Esophagus mucosa (tissue), 1 donor: ENCODE data around the gene UTY. TPM values are rescaled to one million over a fixed set of nuclear protein-coding genes. Genes with fewer than 3 reads are reported as not detected.

ENCODE experiments used
- ATAC-seq: fragments of 200-7000 bp; cut with Tn5 transposase; one replicate; pipeline ENCODE4 v1.9.1; 2020
- total RNA-seq: library from RNA; stranded (reverse); gene quantifications from one replicate; pipeline ENCODE4 v1.2.4, GENCODE V29; 2023
- donor health status: DM: yes; HTN: yes; CAD: no.

Gene UTY
- total RNA-seq, 1 donor from 2014 or later: not detected

DNA sequence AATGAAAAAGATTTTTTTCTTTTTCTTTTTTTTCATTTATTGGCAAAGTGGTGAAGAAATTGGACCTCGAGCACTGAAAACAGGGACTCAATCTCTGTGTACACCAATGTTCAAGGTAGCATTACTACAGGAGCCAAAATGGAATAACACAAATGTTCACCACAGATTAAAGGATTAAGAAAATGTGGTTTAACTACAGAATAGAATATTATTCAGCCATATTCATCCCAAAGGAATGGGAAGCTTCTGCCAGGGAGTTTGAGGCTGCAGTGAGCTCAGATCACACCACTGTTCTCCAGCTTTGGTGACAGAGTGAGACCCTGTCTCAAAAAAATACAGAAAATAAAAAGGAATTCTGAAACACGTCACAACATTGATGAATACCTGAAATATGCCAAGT is 81.0 kb downstream of the UTY start:
- no peak for ATAC-seq

DNA sequence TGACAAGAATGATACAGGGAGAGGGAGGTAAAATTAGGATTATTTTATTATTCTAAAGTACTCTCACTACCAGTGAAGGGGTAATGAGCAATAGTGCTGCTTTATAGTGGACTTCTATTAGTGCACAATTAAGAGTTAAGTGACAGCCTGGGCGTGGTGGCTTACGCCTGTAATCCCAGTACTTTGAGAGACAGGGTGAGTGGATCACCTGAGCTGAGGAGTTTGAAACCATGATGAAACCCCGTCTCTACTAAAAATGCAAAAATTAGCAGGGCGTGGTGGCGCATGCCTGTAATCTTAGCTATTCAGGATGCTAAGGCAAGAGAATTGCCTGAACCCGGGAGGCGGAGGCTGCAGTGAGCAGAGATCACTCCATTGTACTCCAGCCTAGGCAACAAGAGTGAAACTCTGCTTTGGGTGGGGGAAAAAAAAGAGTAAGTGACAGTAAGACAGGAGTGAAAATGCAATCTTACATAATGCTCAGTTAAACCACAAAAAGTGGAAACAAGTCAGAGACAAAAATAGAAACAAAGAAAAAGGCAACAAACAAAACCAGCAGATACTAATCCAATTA is 98.6 kb downstream of the UTY start:
- ATAC-seq: no peak

DNA sequence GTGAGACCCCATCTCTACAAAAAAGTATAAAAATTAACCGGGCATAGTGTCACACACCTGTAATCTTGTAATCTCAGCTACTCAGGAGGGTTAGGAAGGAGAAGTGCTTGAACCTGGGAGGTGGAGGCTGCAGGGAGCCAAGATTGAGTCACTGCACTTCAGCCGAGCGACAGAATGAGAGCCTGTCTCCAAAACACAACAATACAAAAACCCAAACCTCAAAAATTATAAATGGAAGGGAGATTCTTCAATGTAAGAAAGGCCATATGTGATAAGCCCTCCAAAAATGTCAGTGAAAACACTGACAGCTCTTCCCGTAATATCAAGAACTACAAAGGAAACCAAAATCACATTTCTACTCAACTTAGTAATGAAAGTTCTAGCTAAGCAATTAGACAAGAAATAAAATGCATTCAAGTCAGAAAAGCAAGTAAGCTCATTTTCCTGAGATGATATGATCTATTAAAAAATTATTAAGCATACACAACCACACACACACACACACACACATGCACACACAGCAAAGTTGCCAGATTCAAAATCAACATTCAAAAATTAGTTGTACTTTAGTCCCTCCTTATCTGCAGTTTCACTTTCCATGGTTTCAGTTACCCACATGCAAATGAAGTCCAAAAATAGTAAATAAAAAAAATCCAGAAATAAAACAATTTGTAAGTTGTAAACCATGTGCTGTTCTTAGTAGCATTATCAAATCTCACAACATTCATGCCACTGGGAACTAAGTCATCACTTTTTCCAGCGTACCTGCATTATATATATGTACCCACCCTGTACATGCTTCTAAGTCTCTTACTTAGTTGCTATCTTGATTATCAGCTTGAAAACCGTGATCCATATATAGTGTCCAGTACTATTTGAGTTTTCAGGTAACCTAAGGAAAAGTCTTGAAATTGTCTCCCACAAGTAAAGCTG is 108.7 kb downstream of the UTY start:
- no peak for ATAC-seq

DNA sequence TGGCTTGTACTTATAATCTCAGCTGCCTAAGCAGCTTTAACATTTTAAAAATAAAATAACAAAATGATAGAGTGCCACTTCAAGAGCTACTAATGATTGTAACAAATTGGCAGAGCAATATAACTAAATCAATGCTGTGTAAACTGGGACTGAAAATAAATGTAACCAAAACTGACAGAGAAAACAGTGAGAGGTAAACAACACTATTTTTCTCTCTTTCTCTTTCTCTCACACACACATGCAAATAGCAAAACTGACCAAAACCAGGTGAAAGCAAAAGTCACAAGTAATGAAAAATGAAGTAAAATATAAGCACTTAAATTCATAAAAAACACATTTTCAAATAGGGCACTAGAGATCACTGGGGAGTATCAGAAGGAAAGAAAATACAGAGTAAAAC is 109.6 kb downstream of the UTY start:
- ATAC-seq: no peak

DNA sequence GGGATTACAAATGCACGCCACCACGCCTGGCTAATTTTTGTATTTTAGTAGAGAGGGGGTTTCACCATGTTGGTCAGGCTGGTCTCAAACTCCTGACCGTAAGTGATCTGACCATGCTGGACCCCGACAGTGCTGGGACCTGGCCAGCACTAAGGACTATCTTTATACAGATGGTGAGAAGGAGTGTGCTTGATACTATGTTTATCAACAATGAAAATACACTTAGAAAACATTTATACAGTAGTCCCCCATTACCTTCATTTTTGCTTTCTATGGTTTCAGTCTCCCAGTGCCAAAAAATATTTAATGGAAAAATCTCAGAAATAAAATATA is 111.4 kb downstream of the UTY start:
- ATAC-seq: no peak

DNA sequence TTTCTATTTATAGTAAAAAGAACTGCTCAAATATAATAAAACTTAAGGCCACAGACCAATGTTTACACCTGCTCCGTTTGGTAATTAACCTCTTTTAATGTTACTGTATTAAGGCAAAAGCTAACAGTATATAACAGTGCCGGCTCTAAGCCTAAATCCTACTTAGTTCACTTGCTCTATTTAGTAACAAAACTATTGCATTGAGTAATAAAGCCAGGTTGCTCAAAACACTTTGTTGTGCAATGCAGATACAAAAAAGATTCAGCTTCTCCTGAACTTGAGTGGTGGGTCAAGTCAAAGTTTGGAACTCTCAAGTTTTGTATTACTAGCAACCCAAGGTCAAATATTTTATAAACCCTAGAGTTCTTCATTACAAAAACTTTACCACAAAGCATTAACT is 116.2 kb downstream of the UTY start:
- ATAC-seq: no peak

DNA sequence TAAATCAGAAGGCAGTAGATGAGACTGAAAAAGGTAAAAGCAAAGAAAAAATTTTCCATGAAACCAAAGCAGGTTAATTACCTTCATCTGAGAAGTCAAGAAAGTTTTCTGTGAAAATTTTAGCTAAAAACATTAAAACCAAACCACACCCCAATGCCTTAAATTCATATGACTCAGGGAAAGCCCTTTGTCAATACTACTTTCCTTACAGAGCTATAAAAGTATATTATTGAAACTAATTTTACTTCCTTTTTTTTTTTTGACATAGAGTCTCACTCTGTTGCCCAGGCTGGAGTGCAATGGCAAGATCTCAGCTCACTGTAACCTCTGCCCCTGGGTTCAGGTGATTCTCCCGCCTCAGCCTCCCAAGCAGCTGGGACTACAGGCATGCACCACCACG is 117.2 kb downstream of the UTY start:
- no peak for ATAC-seq

DNA sequence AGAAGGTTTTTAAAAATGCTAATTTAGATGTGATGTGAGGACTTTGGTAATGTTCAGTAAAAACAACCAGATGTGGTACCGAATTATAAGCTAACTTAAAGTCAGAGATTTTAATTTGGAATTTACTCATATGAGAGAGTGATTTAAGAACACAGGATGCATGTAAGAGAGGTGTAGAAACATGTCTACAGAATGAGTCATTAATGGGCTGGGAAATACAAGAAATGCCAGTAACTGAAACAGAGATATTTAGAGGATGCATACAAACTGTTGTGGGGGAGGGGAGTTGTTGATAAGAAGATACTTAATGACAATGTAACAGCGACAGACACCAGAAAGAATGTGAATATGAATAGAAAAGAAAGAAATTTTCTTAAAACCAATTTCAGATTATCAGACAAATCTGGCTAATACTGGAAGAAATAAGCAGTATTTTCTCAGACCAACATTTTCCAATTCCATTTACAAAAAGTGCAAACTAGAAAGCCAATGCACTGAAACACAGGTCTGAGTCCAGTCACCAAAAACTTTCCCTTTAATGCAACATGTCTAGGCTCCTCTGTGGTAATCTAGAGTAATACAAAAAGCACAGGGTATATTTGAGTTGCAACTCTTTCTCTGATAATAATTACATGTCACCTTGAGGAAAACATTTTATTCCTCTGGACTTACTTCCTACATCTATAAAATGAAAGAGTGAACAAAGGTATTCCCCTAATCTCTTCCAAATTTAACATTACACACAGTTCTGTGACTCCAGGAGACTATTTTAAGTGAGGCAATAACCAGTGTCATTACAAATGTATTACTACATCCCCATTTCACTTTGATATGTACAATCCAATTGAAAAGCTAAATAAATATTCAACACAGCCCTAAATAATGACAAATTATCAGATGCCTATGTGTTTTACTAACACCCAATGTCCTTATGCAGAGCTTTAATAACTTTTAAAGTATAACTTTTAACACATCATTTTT is 117.9 kb downstream of the UTY start:
- no peak for ATAC-seq

DNA sequence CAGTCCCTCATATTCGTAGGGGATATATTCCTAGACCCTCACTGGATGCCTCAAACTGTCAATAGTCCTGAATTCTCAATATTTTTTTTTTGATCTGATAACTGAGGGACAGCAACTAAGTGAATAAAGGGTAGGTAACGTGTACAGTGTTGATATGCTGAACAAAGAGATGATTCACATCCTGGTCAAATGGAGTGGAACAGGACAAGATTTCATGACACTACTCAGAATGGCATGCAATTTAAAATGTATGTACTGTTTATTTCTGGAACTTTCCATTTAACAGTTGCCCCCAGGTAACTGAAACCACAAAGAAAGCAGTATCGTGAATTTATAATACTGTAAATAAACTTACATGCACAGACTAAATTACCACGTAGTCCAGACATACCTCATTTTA is 128.4 kb downstream of the UTY start:
- ATAC-seq: no peak

DNA sequence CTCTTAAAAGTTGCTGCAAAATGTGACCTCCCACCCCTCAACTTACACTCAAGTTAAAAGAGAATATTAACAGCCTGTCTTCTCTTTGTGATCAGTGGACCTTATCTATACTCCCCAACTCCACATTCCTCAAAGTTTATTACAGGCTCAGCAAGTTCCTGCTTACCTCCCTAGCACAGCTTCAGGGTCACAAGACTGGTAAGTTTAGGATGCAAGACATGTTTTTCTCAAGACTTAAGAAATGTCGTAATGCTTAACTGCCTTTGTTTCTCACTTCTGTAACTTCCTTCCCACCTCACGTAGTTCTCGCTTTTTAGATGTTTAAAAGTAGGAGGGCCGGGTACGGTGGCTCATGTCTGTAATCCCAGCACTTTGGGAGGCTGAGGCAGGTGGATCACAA is 132.7 kb downstream of the UTY start:
- ATAC-seq: no peak

DNA sequence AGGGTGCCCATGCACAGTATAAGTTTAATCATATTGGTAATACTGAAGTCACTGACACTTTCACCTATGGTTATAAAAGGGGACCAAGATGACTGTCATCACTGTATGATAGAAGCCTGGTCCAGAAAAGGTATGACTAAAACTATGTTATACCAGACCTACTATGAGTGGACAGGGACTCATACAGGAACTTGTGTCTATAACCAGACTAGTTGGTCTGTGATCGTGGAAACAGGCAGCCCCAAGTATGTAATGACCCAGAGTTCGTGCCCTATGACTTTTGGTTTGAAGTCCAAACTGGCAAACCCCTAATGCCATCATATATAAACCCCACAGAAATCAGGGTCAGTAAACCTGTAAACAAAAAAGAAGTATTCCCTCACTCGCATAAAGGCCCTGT is 134.3 kb downstream of the UTY start:
- no peak for ATAC-seq

DNA sequence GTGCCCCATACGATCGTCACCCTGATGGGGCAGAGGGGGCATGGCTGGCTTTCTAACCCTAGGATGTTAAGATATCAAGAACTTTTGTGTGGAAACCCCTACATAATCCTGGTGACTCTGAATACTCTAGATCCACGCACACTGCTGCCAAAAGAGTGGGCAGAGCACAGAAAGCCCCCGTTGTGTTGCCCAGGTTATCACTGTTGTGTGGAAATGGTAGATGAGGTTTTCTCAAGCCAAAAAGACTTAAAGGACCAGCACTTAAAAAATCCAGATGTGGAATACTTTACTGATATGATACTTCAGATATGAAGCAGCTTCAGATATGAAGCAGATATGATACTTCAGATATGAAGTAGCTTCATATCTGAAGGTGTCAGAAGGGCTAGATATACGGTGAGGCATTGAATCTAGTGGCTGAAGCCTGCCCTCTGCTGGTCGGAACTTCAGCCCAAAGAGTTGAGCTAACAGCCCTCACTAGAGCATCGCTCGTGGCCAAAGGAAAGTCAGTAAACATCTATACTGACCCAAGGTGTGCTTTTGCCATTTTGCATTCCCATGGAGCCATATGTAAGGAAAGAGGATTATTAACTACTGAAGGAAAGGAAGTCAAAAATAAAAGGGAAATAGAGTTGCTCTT is 136.4 kb downstream of the UTY start:
- ATAC-seq: no peak

DNA sequence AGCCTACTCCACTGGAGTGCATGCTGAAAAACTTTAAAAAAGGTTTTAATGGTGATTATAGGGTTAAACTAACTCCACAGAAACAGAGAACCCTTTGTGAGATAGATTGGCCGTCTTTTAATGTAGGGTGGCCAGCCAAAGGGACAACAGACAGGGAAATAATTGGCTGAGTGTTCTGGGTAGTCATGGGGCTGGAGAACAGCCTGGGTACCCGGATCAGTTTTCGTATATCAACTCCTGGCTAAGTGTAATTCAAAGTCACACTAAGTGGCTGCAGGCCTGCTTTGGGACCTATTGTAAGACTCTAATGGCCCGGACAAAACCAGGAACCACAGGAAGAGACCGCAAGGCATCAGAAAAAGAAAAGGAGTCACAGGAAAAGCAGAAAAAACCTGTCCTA is 139.9 kb downstream of the UTY start:
- no peak for ATAC-seq

DNA sequence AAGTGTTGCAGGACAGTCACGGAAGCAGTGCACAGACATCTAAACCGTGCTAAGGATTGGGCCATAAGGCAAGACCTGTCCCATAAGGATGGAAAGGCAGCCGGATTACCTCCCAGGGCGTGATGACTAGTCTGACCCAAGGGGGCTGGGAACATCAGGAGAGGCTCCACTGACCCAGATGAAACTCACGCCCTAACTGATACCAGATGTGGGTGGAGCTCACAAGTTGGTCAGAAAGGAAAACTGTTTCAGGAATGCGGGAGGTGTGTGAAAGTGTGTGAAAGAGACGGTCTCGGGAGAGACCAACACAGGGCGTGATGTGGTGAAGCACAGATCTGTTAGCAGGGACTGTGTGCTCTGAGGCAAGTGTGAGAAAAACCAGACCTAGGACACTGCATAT is 140.5 kb downstream of the UTY start:
- ATAC-seq: no peak

DNA sequence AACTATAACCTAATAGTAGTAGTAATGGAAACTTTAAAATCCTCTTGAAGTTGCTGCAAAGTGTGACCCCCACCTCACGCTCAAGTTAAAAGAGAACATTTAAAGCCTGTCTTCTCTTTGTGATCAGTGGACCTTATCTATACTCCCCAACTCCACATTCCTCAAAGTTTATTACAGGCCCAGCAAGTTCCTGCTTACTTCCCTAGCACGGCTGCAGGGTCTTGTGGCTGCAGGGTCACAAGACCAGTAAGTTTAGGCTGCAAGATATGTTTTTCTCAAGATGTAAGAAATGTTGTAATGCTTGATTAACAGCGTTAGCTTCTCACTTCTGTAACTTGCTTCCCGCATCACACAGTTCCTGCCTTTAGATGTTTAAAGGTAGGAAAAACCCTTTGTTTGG is 141.1 kb downstream of the UTY start:
- ATAC-seq: no peak

DNA sequence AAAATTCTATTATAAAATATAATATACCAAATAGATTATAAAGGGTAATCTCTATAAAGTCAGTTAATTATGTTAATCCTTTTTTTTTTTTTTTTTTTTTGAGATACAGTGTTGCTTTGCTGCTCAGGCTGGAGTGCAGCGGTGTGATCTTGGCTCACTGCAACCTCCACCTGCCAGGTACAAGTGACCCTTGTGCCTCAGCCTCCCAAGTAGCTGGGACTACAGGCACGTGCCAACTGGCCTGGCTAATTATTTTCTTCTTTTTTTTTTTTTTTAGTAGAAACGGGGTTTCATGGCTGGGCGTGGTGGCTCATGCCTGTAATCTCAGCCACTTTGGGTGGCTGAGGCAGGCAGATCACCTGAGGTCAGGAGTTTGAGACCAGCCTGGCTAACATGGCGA is 141.9 kb downstream of the UTY start:
- no peak for ATAC-seq

DNA sequence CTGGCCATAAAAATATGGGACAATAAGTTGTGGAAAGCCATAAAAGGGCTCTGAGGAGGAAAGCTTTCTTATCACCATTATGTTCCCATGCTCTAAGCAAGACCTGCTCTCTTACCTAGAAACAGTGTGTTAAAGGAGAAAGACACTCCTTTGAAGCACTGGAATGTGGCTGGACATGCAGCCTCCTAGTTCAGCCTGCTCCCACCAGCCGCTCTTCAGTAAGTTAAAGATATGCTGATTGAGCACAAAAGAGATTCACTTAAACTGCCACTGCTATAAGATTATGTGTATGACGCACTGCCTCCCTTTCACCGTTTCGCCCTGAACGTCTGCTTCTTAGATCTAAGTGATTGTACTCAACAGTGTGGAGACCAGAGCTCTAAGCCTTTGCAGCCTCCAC is 146.0 kb downstream of the UTY start:
- ATAC-seq: no peak

DNA sequence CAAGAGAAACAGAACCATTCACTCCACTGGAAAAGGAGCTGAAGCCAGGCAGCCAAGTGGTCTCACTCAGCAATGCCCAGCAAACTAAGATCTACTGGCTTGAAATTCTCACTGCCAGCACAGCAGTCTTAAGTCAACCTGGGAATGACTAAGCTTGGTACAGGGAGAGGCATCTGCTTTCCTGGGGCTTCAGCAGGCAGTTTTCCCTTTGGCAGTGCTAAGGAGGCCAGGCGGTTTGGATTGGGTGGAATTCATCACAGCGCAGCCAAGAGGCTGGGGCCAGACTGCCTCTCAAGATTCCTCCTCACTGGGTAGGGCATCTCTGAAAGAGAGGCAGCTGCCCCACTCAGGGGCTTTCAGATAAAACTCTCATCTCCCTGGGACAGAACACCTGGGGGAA is 149.2 kb downstream of the UTY start:
- no peak for ATAC-seq

DNA sequence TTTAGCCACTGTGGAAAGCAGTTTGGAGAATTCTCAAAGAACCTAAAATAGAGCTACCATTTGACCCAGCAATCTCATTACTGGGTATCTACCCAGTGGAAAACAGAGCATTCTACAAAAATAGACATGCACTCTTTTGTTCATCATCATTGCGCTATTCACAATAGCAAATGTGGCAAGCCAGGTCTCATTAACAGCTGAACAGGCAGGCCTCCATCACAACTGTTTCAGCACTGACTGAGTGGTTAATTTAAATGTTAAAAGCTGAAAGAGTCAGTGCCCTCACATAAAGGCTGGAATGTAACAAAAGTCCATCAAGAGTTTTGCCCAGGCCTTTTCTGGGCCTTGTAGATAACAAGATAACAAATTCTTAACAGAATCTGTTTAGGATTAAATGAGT is 166.9 kb downstream of the UTY start:
- ATAC-seq: no peak

DNA sequence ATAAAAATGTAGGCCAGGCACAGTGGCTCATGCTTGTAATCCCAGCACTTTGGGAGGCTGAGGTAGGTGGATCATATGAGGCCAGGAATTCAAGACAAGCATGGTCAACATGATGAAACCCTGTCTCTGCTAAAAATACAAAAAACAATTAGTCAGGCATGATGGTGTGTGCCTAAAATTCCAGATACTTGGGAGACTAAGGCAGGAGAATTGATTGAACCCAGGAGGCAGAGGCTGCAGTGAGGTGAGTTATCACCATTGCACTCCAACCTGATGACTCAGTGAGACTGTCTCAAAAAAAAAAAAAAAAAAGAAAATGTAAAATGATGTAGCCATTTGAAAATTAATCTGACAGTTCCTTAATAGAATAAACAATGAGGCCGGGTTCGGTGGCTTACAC is 171.9 kb downstream of the UTY start:
- ATAC-seq: no peak

DNA sequence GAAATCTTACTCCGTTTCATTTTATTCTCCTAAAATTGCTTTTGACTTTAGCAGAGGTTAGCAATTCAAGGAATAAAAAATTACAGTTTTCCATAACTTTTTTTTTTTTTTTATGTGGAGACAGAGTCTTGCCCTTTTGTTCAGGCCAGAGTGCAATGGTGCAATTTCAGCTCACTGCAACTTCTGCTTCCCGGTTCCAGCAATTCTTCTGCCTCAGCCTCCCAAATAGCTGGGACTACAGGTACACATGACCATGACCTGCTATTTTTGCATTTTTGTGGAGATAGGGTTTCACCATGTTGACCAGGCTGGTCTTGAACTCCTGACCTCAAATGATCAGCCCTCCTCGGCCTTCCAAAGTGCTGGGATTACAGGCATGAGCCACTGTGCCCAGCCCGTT is 179.0 kb downstream of the UTY start:
- ATAC-seq: no peak

DNA sequence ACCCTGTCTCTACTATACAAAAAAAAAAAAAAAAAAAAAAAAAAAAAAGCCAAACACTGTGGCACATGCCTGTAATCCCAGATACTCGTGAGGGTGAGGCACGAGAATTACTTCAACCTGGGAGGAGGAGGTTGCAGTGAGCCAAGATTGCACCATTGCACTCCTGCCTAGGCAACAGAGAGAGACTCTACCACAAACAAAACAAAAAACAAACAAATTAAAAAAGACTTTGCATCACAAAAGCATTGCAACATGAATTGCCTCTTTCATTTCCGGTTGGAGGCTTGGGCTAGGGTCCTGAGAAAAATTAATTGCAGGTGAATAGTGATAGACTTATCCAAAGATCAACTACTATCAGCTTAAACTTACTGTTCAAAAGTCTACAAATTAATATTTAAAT is 180.4 kb downstream of the UTY start:
- ATAC-seq: no peak
